ENCODE data around the gene ZNF644. TPM values are rescaled to one million over a fixed set of nuclear protein-coding genes. Genes with fewer than 3 reads are reported as not detected.

ZNF644 gene
- total and polyA plus RNA-seq, 2 donors (not counting 1 experiment from before 2014, with no cell fraction given), result 9.6 to 124 TPM

DNA sequence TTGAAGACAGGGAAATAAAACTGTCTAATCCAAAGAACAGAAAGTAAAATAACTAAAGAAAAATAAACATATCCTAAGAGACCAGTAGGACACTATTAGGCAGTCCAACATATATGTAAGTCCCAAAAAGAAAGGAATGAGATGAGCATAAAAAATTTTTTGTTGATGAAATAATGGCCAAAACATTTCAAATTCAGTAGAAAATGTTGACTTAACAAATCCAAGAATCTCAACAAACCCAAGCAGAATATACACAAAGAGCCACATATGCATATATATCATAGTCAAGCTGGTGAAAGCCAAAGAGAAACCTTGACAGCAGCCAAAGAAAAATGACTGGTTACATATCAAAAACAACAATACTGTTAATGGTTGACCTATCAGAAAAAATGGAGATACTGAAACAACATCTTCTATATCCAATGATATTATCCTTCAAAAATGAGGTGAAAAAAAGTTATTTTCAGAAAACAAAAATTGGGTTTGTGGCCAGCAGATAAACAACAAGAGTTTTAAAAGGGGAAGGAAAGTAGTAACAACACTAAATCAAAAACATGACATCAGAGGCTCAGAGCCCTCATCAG is 26.4 kb downstream of the ZNF644 start:
- peak overlapping the region in 1 of 2 donors; percentile 45 for H3K27ac ChIP-seq (ENCODE audit: low read length in 2 of 2)
- peaks cover 82% of the 10 kb centered on the region for H4K20me1 ChIP-seq (ENCODE audit: control insufficient read depth, insufficient read depth, low read length, poor library complexity, severe bottlenecking)
- no peak overlapping the region for H2AFZ ChIP-seq (ENCODE audit: insufficient read depth, low read depth, low read length, poor library complexity, severe bottlenecking)
- no peak for ATAC-seq (ENCODE audit: low read depth)
- H3K4me3 ChIP-seq (ENCODE audit: control extremely low read depth in 1 of 5, extremely low read depth in 1 of 5, insufficient read depth in 1 of 5, low read depth in 2 of 5, low read length in 4 of 5), result no peak overlapping the region
- H3K79me2 ChIP-seq (ENCODE audit: control insufficient read depth, insufficient read depth, low read length), result peaks cover 88% of the 10 kb centered on the region
- peaks cover 3% of the 10 kb centered on the region for H3K9me3 Mint-ChIP-seq (ENCODE audit: insufficient read depth)
- ChIA-PET POLR2A (no interaction called here), CTCF (interaction anchor here (1.1 kb wide), 1 partner anchor 13 kb away, joined by 4 read pairs; no protein-coding TSS in a partner anchor)
- DNase-seq, result no peak
- no peak for TF ChIP-seq EZH2 (IDR thresholded peaks at IDR 0.05; ENCODE audit: borderline replicate concordance, insufficient read depth, low read depth, low read length, poor library complexity, severe bottlenecking)
- TF ChIP-seq, protein P1, sequence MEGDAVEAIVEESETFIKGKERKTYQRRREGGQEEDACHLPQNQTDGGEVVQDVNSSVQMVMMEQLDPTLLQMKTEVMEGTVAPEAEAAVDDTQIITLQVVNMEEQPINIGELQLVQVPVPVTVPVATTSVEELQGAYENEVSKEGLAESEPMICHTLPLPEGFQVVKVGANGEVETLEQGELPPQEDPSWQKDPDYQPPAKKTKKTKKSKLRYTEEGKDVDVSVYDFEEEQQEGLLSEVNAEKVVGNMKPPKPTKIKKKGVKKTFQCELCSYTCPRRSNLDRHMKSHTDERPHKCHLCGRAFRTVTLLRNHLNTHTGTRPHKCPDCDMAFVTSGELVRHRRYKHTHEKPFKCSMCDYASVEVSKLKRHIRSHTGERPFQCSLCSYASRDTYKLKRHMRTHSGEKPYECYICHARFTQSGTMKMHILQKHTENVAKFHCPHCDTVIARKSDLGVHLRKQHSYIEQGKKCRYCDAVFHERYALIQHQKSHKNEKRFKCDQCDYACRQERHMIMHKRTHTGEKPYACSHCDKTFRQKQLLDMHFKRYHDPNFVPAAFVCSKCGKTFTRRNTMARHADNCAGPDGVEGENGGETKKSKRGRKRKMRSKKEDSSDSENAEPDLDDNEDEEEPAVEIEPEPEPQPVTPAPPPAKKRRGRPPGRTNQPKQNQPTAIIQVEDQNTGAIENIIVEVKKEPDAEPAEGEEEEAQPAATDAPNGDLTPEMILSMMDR (IDR thresholded peaks at IDR 0.05), result no peak
- no peaks in the 10 kb centered on the region for H3K27me3 Mint-ChIP-seq
- H3K27me3 ChIP-seq (replicated peaks in 1 of 4; ENCODE audit: control extremely low read depth in 1 of 4, control insufficient read depth in 3 of 4, insufficient read depth in 4 of 4, low read length in 3 of 4), result no peaks in the 10 kb centered on the region
- peak overlapping the region; percentile 21 for H3K27ac Mint-ChIP-seq
- H3K4me3 Mint-ChIP-seq, result no peak overlapping the region
- H3K4me1 ChIP-seq (ENCODE audit: control insufficient read depth in 2 of 2, insufficient read depth in 2 of 2, low read length in 2 of 2), result peaks cover 26 to 40% of the 10 kb centered on the region in 2 donors
- H3K9me3 ChIP-seq (ENCODE audit: control extremely low read depth in 1 of 3, control insufficient read depth in 2 of 3, insufficient read depth in 1 of 3, low read length in 2 of 3), result peaks cover 1 to 22% (median 4%) of the 10 kb centered on the region in 3 donors
- no peak overlapping the region for H3K4me2 ChIP-seq (replicated peaks; ENCODE audit: low read depth, low read length, poor library complexity, severe bottlenecking)
- peaks cover 76% of the 10 kb centered on the region for H3K4me1 Mint-ChIP-seq
- H3K9ac ChIP-seq (ENCODE audit: low read length), result no peak overlapping the region
- intact Hi-C loops (cut with micrococcal nuclease), result no loop called here
- H3K36me3 ChIP-seq (replicated peaks in 1 of 2; ENCODE audit: control extremely low read depth in 1 of 2, control insufficient read depth in 1 of 2, extremely low read depth in 1 of 2, insufficient read depth in 2 of 2, low read length in 1 of 2), result peaks cover 0 to 5% of the 10 kb centered on the region in 2 experiments

DNA sequence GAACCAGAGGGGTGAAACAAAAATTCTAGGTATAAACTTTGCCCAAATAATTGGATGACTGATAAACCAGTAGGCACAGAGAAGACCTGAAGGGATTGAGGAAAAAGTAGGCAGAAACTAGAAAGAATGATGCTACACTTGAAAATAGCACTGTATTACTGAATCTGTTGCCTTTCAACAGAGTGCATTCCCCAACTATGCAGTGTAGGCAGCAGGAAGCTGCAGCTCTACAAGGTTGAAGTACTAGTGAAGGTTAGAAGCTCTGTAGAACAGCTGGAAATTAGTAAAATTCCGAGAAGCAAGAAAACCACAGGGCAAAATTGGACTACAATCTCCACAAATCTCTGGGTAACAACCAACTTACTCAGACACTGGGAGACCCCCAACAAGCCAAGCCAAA is 27.4 kb downstream of the ZNF644 start:
- H2AFZ ChIP-seq (ENCODE audit: insufficient read depth, low read depth, low read length, poor library complexity, severe bottlenecking), result no peak overlapping the region
- H3K27me3 ChIP-seq (replicated peaks in 1 of 4; ENCODE audit: control extremely low read depth in 1 of 4, control insufficient read depth in 3 of 4, insufficient read depth in 4 of 4, low read length in 3 of 4), result no peaks in the 10 kb centered on the region
- no peak overlapping the region for H3K4me2 ChIP-seq (replicated peaks; ENCODE audit: low read depth, low read length, poor library complexity, severe bottlenecking)
- DNase-seq (no peak), ATAC-seq (ENCODE audit: low read depth) (no peak)
- H3K4me3 Mint-ChIP-seq, result peak overlapping the region; percentile 50
- H3K79me2 ChIP-seq (ENCODE audit: control insufficient read depth, insufficient read depth, low read length), result peaks cover 94% of the 10 kb centered on the region
- peak overlapping the region in 1 of 2 donors; percentile 11 for H3K27ac ChIP-seq (ENCODE audit: low read length in 2 of 2)
- peaks cover 1 to 22% (median 4%) of the 10 kb centered on the region in 3 donors for H3K9me3 ChIP-seq (ENCODE audit: control extremely low read depth in 1 of 3, control insufficient read depth in 2 of 3, insufficient read depth in 1 of 3, low read length in 2 of 3)
- H3K27ac Mint-ChIP-seq, result peak overlapping the region; percentile 1
- POLR2A ChIA-PET, result interaction anchor here (0.6 kb wide), 1 partner anchor 292 kb away, joined by 4 read pairs; no protein-coding TSS in a partner anchor
- H3K27me3 Mint-ChIP-seq, result no peaks in the 10 kb centered on the region
- 80% methylated on average over 1 of the region's 1 CpG for WGBS (ENCODE audit: insufficient coverage)
- peaks cover 35 to 49% of the 10 kb centered on the region in 2 donors for H3K4me1 ChIP-seq (ENCODE audit: control insufficient read depth in 2 of 2, insufficient read depth in 2 of 2, low read length in 2 of 2)
- H3K36me3 ChIP-seq (replicated peaks in 1 of 2; ENCODE audit: control extremely low read depth in 1 of 2, control insufficient read depth in 1 of 2, extremely low read depth in 1 of 2, insufficient read depth in 2 of 2, low read length in 1 of 2), result peaks cover 0 to 5% of the 10 kb centered on the region in 2 experiments
- peaks cover 77% of the 10 kb centered on the region for H3K4me1 Mint-ChIP-seq
- H4K20me1 ChIP-seq (ENCODE audit: control insufficient read depth, insufficient read depth, low read length, poor library complexity, severe bottlenecking), result peaks cover 92% of the 10 kb centered on the region
- peaks cover 3% of the 10 kb centered on the region for H3K9me3 Mint-ChIP-seq (ENCODE audit: insufficient read depth)
- no peak for TF ChIP-seq EZH2 (IDR thresholded peaks at IDR 0.05; ENCODE audit: borderline replicate concordance, insufficient read depth, low read depth, low read length, poor library complexity, severe bottlenecking)
- TF ChIP-seq, protein P1 (IDR thresholded peaks at IDR 0.05), result no peak
- intact Hi-C loops (cut with micrococcal nuclease), result no loop called here
- H3K9ac ChIP-seq (ENCODE audit: low read length), result no peak overlapping the region
- H3K4me3 ChIP-seq (ENCODE audit: control extremely low read depth in 1 of 5, extremely low read depth in 1 of 5, insufficient read depth in 1 of 5, low read depth in 2 of 5, low read length in 4 of 5), result no peak overlapping the region
- CTCF ChIA-PET, result interaction anchor here (1.1 kb wide), 1 partner anchor 14 kb away, joined by 4 read pairs; no protein-coding TSS in a partner anchor
